Activated T-cell treated with anti-CD3 and anti-CD28 coated beads, Interleukin-2, amount 50 U/mL, for 4 hours (primary cell): ENCODE measurements around the gene SOX11. TPM values are rescaled to one million over a fixed set of nuclear protein-coding genes. Genes with fewer than 3 reads are reported as not detected.

Experiments used
- ATAC-seq, 2 donors: fragments of 200-7000 bp; cut with Tn5 transposase; one replicate each; pipeline ENCODE4 v1.10.0; 2021
- DNase-seq: peaks from one replicate; pipeline ENCODE4 v3.0.0-alpha.2; 2020
- H3K27me3 Mint-ChIP-seq: one replicate; pipeline ENCODE4 v1.8.0; 2021; ENCODE audit warnings: low read depth, mixed read lengths
- H3K36me3 Mint-ChIP-seq: one replicate; pipeline ENCODE4 v1.8.0; 2022; ENCODE audit warnings: mixed read lengths; ENCODE audit not compliant: insufficient read depth
- H3K4me1 Mint-ChIP-seq: one replicate; pipeline ENCODE4 v1.8.0; 2021; ENCODE audit warnings: low read depth, mixed read lengths
- H3K4me3 Mint-ChIP-seq: one replicate; pipeline ENCODE4 v1.8.0; 2021; ENCODE audit warnings: mild to moderate bottlenecking, moderate library complexity, mixed read lengths
- H3K9me3 Mint-ChIP-seq: one replicate; pipeline ENCODE4 v1.8.0; 2021; ENCODE audit warnings: mixed read lengths
- total RNA-seq, 3 donors: library from RNA; stranded (reverse); gene quantifications; one replicate each; pipeline ENCODE4 v1.2.1, GENCODE V29; 2021

Gene SOX11
- total RNA-seq, 3 donors from 2014 or later, result 0.03 TPM; not detected in 2

GRCh38 chr2:5723791-5724735 lies 31.9 kb downstream of the SOX11 start:
- Mint-ChIP-seq H3K4me3 (no peak overlapping the region), H3K36me3 (no peaks in the 10 kb centered on the region)
- no peak for ATAC-seq

GRCh38 chr2:5725072-5725471 lies 32.9 kb downstream of the SOX11 start:
- no peak overlapping the region for H3K4me3 Mint-ChIP-seq
- no peaks in the 10 kb centered on the region for H3K27me3 Mint-ChIP-seq
- no peak for ATAC-seq
- H3K36me3 Mint-ChIP-seq, result no peaks in the 10 kb centered on the region
- H3K9me3 Mint-ChIP-seq, result no peaks in the 10 kb centered on the region
- no peaks in the 10 kb centered on the region for H3K4me1 Mint-ChIP-seq
- no peak for DNase-seq

More at GRCh38 chr2:5723791-5724735, 31.9 kb downstream of the SOX11 start:
- no peak for DNase-seq
- H3K4me1 Mint-ChIP-seq, result no peaks in the 10 kb centered on the region
- H3K27me3 Mint-ChIP-seq, result no peaks in the 10 kb centered on the region
- H3K9me3 Mint-ChIP-seq, result peaks cover 7% of the 10 kb centered on the region

GRCh38 chr2:5725794-5726463 lies 33.7 kb downstream of the SOX11 start:
- peaks cover 3% of the 10 kb centered on the region for H3K27me3 Mint-ChIP-seq
- ATAC-seq (no peak), DNase-seq (no peak)
- H3K9me3 Mint-ChIP-seq, result no peaks in the 10 kb centered on the region
- no peaks in the 10 kb centered on the region for H3K4me1 Mint-ChIP-seq
- no peaks in the 10 kb centered on the region for H3K36me3 Mint-ChIP-seq
- H3K4me3 Mint-ChIP-seq, result no peak overlapping the region

GRCh38 chr2:5727235-5727634 lies 35.1 kb downstream of the SOX11 start:
- Mint-ChIP-seq H3K4me3 (no peak overlapping the region), H3K36me3 (no peaks in the 10 kb centered on the region), H3K27me3 (peaks cover 3% of the 10 kb centered on the region), H3K4me1 (no peaks in the 10 kb centered on the region), H3K9me3 (no peaks in the 10 kb centered on the region)
- ATAC-seq (no peak), DNase-seq (no peak)

- ATAC-seq (no peak), DNase-seq (no peak)
- no peaks in the 10 kb centered on the region for H3K36me3 Mint-ChIP-seq
- peaks cover 3% of the 10 kb centered on the region for H3K27me3 Mint-ChIP-seq
- H3K4me1 Mint-ChIP-seq, result no peaks in the 10 kb centered on the region
- no peak overlapping the region for H3K4me3 Mint-ChIP-seq
- no peaks in the 10 kb centered on the region for H3K9me3 Mint-ChIP-seq
Observed at GRCh38 chr2:5729416-5729815, 37.2 kb downstream of the SOX11 start.

- no peak for DNase-seq
- H3K36me3 Mint-ChIP-seq, result no peaks in the 10 kb centered on the region
- no peaks in the 10 kb centered on the region for H3K4me1 Mint-ChIP-seq
- H3K4me3 Mint-ChIP-seq, result no peak overlapping the region
- no peaks in the 10 kb centered on the region for H3K9me3 Mint-ChIP-seq
- H3K27me3 Mint-ChIP-seq, result peaks cover 3% of the 10 kb centered on the region
- no peak for ATAC-seq
Observed at GRCh38 chr2:5730386-5730785, 38.2 kb downstream of the SOX11 start.

- no peaks in the 10 kb centered on the region for H3K36me3 Mint-ChIP-seq
- peaks cover 3% of the 10 kb centered on the region for H3K27me3 Mint-ChIP-seq
- H3K4me1 Mint-ChIP-seq, result no peaks in the 10 kb centered on the region
- ATAC-seq (no peak), DNase-seq (no peak)
- no peak overlapping the region for H3K4me3 Mint-ChIP-seq
- H3K9me3 Mint-ChIP-seq, result no peaks in the 10 kb centered on the region
Observed at GRCh38 chr2:5734859-5735520, 42.8 kb downstream of the SOX11 start.

- no peaks in the 10 kb centered on the region for H3K9me3 Mint-ChIP-seq
- ATAC-seq, result no peak
- no peaks in the 10 kb centered on the region for H3K36me3 Mint-ChIP-seq
- H3K4me3 Mint-ChIP-seq, result no peak overlapping the region
- peaks cover 3% of the 10 kb centered on the region for H3K27me3 Mint-ChIP-seq
- H3K4me1 Mint-ChIP-seq, result no peaks in the 10 kb centered on the region
- no peak for DNase-seq
Observed at GRCh38 chr2:5735521-5735861, 43.3 kb downstream of the SOX11 start.

- H3K4me3 Mint-ChIP-seq, result no peak overlapping the region
- DNase-seq, result no peak
Observed at GRCh38 chr2:5736050-5736449, 43.9 kb downstream of the SOX11 start.

GRCh38 chr2:5736886-5737285 lies 44.7 kb downstream of the SOX11 start:
- no peaks in the 10 kb centered on the region for H3K4me1 Mint-ChIP-seq
- no peak for DNase-seq
- H3K4me3 Mint-ChIP-seq, result no peak overlapping the region
- no peaks in the 10 kb centered on the region for H3K36me3 Mint-ChIP-seq
- ATAC-seq, result no peak
- H3K9me3 Mint-ChIP-seq, result no peaks in the 10 kb centered on the region
- H3K27me3 Mint-ChIP-seq, result no peaks in the 10 kb centered on the region

More at GRCh38 chr2:5736050-5736449, 43.9 kb downstream of the SOX11 start:
- Mint-ChIP-seq H3K4me1 (no peaks in the 10 kb centered on the region), H3K27me3 (no peaks in the 10 kb centered on the region), H3K9me3 (no peaks in the 10 kb centered on the region), H3K36me3 (no peaks in the 10 kb centered on the region)
- no peak for ATAC-seq

- DNase-seq (no peak), ATAC-seq (no peak)
- Mint-ChIP-seq H3K4me3 (no peak overlapping the region), H3K9me3 (no peaks in the 10 kb centered on the region), H3K36me3 (no peaks in the 10 kb centered on the region), H3K4me1 (no peaks in the 10 kb centered on the region), H3K27me3 (no peaks in the 10 kb centered on the region)
Observed at GRCh38 chr2:5740053-5740452, 47.9 kb downstream of the SOX11 start.

- no peak for DNase-seq
- no peak for ATAC-seq
- no peaks in the 10 kb centered on the region for H3K4me1 Mint-ChIP-seq
- H3K4me3 Mint-ChIP-seq, result no peak overlapping the region
- H3K36me3 Mint-ChIP-seq, result no peaks in the 10 kb centered on the region
- H3K27me3 Mint-ChIP-seq, result no peaks in the 10 kb centered on the region
- H3K9me3 Mint-ChIP-seq, result no peaks in the 10 kb centered on the region
Observed at GRCh38 chr2:5740817-5741216, 48.6 kb downstream of the SOX11 start.

GRCh38 chr2:5741242-5741641 lies 49.1 kb downstream of the SOX11 start:
- no peaks in the 10 kb centered on the region for H3K9me3 Mint-ChIP-seq
- no peak for ATAC-seq
- H3K4me3 Mint-ChIP-seq, result no peak overlapping the region
- H3K27me3 Mint-ChIP-seq, result no peaks in the 10 kb centered on the region
- no peaks in the 10 kb centered on the region for H3K4me1 Mint-ChIP-seq
- DNase-seq, result no peak
- no peaks in the 10 kb centered on the region for H3K36me3 Mint-ChIP-seq

- H3K36me3 Mint-ChIP-seq, result no peaks in the 10 kb centered on the region
- ATAC-seq (no peak), DNase-seq (no peak)
- no peaks in the 10 kb centered on the region for H3K9me3 Mint-ChIP-seq
- no peaks in the 10 kb centered on the region for H3K27me3 Mint-ChIP-seq
- no peak overlapping the region for H3K4me3 Mint-ChIP-seq
- H3K4me1 Mint-ChIP-seq, result no peaks in the 10 kb centered on the region
Observed at GRCh38 chr2:5742126-5742525, 49.9 kb downstream of the SOX11 start.
